Measurements from ENCODE around the gene MYO7B.
A peak's percentile ranks its signal among the peaks of the same experiment; 100 is the strongest.

The MYO7B gene

DNA sequence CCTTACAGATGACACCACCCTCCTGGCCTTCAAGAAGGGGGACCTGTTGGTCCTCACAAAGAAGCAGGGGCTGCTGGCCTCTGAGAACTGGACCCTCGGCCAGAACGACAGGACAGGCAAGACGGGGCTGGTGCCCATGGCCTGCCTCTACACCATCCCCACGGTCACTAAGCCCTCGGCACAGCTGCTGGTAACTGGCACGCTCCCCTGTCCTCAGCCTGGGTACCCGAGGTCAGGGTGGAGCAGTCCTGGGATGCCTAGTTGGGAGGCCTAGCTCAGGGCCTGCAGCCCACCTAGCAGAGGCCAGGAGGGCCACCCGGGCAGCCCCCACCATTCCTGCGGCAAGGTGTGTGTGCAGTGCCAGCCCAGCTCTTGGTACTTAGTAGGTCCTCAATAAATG lies 94.2 kb downstream of the MYO7B start:
- DNase-seq: no peak

- DNase-seq: no peak
Measured at GRCh38 chr2:127630096-127630863, 94.8 kb downstream of the MYO7B start.

- no peak for DNase-seq
Measured at GRCh38 chr2:127630864-127631540, 95.5 kb downstream of the MYO7B start.

- DNase-seq: no peak
Measured at GRCh38 chr2:127631541-127631996, 96.1 kb downstream of the MYO7B start.

DNA sequence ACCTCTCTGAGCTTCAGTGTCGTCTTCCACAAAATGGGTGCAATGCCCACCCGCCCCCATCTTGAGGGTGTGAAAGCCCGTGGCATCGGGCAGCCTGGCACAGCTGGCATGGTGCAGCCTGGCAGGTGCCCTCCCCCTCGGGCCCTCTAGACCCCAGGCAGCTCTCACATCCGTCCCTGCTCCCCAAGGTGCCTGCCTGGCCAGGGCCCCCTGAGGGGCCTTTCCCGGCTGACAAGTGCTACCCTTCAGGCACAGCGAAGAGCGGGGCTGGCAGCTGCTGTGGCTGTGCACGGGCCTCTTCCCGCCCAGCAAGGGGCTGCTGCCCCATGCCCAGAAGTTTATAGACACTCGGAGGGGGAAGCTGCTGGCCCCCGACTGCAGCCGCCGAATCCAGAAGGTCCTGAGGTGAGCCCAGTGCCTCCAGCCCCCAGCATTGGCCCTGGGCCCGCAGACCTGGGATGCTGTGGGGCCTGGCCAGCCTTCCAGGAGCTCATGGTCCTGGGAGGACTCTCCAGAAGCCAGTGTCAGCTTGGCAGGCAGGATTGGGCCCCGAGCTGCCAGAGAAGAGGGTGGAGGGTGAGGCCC lies 96.6 kb downstream of the MYO7B start:
- no peak for DNase-seq

- no peak for DNase-seq
Measured at GRCh38 chr2:127632592-127633489, 97.4 kb downstream of the MYO7B start.

- DNase-seq: no peak
Measured at GRCh38 chr2:127633556-127634065, 98.1 kb downstream of the MYO7B start.

- DNase-seq: no peak
Measured at GRCh38 chr2:127634066-127634617, 98.7 kb downstream of the MYO7B start.

DNA sequence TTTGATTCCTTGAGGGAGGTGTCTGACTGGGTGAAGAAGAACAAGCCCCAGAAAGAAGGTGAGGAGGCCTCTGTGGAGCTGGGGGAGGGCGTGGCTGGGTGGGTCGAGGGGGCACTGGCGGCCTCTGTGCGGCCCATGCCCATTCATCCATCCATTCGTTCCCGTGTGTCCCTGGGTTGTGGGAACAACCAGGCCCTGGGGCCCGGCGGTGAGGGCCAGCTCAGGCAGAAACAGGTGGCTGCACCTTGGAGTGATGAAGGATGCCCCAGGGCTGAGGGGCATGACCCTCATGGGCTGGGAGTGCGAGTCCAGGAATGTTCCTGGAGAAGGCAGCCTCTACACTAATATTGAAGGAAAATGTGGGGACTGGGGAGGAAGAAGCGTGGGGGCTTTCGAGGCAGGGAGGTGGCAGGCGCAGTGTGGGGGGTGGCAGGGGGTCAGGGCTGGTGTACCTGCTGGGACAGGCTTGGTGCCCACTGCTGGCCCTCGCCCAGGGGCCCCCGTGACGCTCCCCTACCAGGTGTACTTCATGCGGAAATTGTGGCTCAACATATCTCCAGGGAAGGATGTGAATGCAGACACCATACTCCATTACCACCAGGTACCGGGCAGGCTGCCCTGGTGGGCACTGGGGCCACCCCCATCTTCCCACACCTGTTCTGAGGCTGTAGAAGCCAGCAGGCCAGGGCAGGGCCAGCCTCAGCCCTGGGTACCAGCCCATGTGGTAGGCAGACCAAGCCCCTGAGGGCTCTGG lies 99.3 kb downstream of the MYO7B start:
- DNase-seq: no peak

DNA sequence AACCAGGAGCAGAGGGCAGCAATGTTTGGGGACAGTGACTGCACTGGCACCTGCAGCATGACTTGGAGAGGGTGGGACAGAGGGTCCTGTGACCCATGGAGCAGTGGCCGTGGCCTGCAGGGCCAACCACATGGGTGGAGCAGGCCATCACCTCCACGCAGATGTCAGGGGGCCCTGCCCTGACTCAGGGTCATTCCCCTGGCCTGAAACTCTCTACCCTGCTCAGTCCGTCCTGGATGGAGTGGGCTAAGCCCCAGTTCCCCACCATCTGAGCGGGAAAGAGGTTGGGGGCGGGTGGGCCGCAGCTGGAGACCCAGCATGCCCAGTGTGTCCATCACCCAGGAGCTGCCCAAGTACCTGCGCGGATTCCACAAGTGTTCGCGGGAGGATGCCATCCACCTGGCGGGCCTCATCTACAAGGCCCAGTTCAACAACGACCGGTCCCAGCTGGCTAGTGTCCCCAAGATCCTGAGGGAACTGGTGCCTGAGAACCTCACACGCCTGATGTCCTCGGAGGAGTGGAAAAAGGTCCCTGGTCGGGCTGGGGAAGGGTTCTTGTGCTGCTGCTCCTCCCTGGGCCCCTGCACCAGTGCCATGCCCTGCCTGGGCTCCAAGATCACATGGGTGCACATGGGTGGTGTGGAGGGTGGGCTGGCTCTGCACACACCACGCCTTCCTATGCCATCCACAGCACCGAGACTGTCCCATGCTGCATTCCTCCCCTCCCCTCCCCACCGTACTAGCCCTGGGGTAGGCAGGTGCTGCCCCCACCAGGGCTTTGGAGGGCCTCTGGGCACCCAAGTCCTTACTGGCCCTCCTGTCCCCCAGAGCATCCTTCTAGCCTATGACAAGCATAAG lies 100.1 kb downstream of the MYO7B start:
- DNase-seq: no peak

DNA sequence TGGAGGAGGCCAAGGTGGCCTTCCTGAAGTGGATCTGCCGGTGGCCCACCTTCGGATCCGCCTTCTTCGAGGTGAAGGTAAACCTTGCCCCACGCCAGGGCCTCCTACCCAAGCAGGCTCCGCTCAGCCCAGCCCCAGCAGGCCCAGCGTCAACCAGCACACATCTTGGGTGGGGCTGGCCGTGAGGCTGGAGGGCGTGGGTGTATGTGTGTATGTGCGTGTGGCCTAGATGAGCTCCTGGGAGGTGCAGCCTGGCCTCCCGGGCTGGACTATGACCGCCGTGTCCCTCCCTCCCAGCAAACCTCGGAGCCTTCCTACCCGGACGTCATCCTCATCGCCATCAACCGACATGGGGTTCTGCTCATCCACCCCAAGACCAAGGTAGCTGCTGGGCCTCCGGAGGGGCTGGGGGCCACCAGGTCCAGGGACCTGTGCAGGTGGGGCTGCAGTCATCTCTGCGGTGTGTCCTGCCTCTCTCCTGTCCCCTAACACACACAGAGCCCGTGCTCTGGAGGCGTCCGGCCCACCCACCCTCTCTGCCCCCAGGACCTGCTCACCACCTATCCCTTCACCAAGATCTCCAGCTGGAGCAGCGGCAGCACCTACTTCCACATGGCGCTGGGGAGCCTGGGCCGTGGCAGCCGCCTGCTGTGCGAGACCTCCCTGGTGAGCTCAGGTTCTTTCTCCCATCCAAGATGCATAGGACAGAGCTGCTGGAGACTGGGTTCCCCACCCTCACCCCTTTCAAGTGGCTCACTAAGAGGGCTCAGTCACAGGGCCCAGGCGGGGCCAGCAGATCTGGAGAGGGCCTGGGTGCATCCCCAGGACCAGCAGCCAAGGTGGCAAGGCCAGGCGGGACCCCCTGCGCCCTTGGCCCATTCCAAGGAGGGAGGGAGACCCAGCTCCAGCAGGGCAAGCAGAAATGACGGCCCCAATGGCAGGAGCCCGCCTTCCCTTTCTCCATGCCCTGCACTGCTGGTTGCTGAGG lies 101.1 kb downstream of the MYO7B start:
- no peak for DNase-seq

DNA sequence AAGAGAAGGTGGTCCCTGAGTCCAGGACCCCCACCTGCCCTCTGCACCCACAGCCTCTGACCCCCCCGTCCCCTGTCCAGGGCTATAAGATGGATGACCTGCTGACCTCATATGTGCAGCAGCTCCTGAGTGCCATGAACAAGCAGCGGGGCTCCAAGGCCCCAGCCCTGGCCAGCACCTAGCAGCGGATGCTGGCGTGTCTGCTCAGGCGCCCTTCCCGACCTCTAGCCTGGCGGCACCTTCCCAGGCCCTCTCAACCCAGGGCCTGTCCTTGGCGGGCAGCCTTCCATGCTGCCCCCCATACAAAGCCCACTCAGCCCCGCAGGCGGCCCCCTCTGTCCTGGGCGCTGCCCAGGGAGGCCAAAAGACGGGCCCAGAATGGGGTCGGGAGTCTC lies 101.8 kb downstream of the MYO7B start:
- no peak for DNase-seq

DNA sequence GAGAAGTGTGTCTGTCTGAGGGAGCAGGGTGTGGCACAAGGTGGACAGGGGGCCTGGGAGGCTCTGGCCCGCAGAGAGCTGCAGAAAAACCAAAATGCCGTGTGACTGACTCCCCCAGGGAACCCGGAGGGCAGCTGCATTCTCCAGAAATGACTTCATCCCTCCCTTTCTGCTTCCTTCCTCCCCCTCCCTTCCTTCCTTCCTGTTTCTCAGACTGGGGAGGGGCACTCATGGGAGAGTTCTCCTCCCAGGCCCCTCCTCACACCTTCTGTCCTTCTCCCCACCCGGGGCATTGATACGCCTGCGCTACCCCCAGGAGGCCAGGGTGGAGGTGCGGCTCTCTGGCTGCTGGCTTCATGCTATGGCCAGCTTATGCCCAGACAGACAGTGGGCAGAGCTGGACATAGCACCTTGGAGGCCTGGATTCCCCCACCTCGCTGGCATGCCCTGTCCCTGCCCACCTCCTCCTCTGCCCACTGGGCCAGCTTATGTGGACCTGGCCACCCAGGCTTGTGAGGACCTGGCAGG lies 102.3 kb downstream of the MYO7B start:
- DNase-seq: no peak

DNA sequence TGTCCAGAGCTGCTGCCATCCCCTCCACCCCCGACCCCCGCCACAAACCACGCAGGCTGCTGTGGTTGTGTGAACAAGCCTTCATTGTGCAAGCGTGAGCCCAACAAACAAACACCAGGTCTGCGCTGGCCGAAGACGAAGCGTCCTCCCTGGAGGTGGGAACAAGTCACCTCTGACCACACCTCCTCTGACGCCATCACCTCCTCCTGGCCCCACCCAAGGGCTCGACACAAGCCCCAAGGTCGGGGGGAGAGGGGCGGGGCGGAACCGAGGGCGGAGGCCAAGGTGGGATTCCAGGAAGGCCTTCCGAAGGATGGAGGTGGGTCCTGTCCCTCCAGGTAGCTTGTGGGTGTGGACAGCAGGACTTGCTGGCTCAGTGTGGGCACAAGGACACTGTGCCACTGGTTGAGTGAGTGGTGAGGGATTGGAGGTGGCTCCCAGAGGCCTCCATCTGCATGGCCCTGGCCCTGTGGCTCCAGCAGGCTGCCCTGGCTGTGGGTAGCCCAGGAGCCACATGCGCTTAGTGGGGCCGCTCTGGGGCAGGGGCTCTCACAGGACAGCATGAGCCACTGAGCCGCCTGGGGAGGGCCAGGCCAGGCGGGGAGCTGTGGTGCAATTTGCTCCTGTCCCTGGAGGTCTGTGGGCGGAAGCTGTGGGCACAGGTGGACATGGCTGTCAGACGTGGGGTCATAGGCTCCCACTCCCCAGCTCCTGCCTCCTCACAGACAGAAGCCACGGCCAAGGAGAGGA lies 103.1 kb downstream of the MYO7B start:
- no peak for DNase-seq

DNA sequence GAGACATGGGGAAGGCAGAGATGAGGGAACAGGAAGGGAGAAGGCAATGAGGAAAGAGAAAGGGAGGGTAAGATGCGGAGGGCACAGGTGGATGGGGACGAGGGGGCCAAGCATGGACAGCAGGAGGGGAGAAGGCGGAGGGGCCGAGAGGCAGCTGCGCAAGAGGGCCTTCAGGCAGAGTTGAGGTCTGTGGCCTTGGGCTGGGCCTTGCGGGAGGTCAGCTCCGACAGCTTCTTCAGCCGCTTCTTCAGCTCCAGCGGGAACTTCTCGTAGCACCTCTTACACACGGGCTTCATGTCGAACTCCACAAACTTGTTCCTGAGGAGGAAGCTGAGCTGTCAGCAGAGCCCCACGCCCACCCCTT lies 103.6 kb downstream of the MYO7B start:
- no peak for DNase-seq

- DNase-seq: peak; percentile 53
Measured at GRCh38 chr2:127640082-127641072, 104.9 kb downstream of the MYO7B start.

- peak; percentile 31 for DNase-seq
Measured at GRCh38 chr2:127641133-127641532, 105.7 kb downstream of the MYO7B start.
